Loucy (cell line): Measurements from ENCODE around the gene RABGAP1.

Experiments
- H2AFZ ChIP-seq: fragments of 200-600 bp; sonication (generic); 2 replicates; pipeline ENCODE4 v1.6.0; 2016; ENCODE audit warnings: antibody characterized with exemption, mild to moderate bottlenecking, low read length, moderate library complexity
- H3F3A ChIP-seq: fragments of 200-600 bp; 2 replicates; pipeline ENCODE4 v1.6.0; 2016; ENCODE audit warnings: antibody characterized with exemption, low read depth, mild to moderate bottlenecking
- H3K27me3 ChIP-seq: fragments of 200-600 bp; sonication (generic); 2 replicates; pipeline ENCODE4 v1.6.1; 2014; ENCODE audit warnings: low read length, mild to moderate bottlenecking; ENCODE audit not compliant: insufficient read depth, poor library complexity, severe bottlenecking
- H3K36me3 ChIP-seq: fragments of 200-600 bp; sonication (generic); 2 replicates; pipeline ENCODE4 v1.6.1; 2016; ENCODE audit warnings: low read length; ENCODE audit not compliant: insufficient read depth
- H3K4me1 ChIP-seq: fragments of 200-600 bp; sonication (generic); 2 replicates; pipeline ENCODE4 v1.5.1; 2014; ENCODE audit warnings: low read length, mild to moderate bottlenecking; ENCODE audit not compliant: insufficient read depth, poor library complexity, severe bottlenecking
- H3K4me2 ChIP-seq: fragments of 200-600 bp; sonication (generic); 2 replicates; pipeline ENCODE4 v1.6.0; 2014; ENCODE audit warnings: antibody characterized with exemption, low read length, low read depth, mild to moderate bottlenecking; ENCODE audit not compliant: poor library complexity, severe bottlenecking
- H3K4me3 ChIP-seq: fragments of 200-600 bp; sonication (generic); 2 replicates; pipeline ENCODE4 v1.5.1; 2014; ENCODE audit warnings: low read length, mild to moderate bottlenecking, mixed read lengths; ENCODE audit not compliant: poor library complexity, severe bottlenecking
- H3K79me2 ChIP-seq: fragments of 200-600 bp; sonication (generic); 2 replicates; pipeline ENCODE4 v1.6.1; 2014; ENCODE audit warnings: low read length; ENCODE audit not compliant: insufficient read depth
- H3K9ac ChIP-seq: fragments of 200-600 bp; sonication (generic); 2 replicates; pipeline ENCODE4 v1.6.0; 2014; ENCODE audit warnings: mild to moderate bottlenecking, low read depth, low read length, moderate library complexity; ENCODE audit not compliant: poor library complexity, severe bottlenecking
- H3K9me2 ChIP-seq: fragments of 200-600 bp; sonication (generic); replicated peaks from 2 replicates; pipeline ENCODE4 v1.6.1; 2016; ENCODE audit warnings: low read depth, low read length, mixed read lengths
- H3K9me3 ChIP-seq: fragments of 200-600 bp; sonication (generic); 2 replicates; pipeline ENCODE4 v1.6.1; 2014; ENCODE audit warnings: mild to moderate bottlenecking, antibody characterized with exemption, low read length, low read depth; ENCODE audit not compliant: insufficient read depth
- H4K20me1 ChIP-seq: fragments of 200-600 bp; sonication (generic); 2 replicates; pipeline ENCODE4 v1.6.0; 2014; ENCODE audit warnings: antibody characterized with exemption, low read length, mild to moderate bottlenecking; ENCODE audit not compliant: insufficient read depth, poor library complexity, severe bottlenecking
- EZH2phosphoT487 ChIP-seq: fragments of 200-600 bp; IDR thresholded peaks from 2 replicates; pipeline ENCODE4 v1.6.1; 2018; ENCODE audit warnings: antibody characterized with exemption, mild to moderate bottlenecking, moderate library complexity, borderline replicate concordance
- TF ChIP-seq, protein P1 (sequence below): fragments of 200-600 bp; sonication (generic); conservative IDR thresholded peaks from 2 replicates; pipeline ENCODE4 v1.5.1; 2014; ENCODE audit warnings: mild to moderate bottlenecking, antibody characterized with exemption, low read length

RABGAP1 gene

DNA sequence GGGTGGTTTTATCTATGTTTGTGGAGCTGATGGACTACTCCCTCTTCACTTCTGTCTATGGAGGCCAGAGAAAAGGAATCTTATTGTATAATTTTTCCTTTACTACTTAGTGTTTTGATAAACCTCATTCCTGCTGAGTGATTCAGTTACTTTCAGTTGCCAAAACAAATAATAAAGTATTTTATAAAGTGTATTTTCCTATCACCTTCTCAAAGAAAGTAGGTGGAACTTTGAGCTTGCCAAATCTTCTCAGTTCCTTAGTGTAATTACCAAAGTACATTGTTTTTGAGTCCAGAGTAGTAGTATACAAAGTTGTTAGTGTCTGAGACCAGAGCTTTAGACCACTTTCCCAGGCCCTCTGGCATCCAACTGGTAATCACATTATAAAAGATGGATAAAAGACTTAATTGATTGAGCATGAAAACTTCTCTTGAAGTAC lies 13.5 kb downstream of the RABGAP1 start:
- H3K9ac ChIP-seq: no peak overlapping the region
- H3K9me2 ChIP-seq: no peaks in the 10 kb centered on the region
- H2AFZ ChIP-seq: no peak overlapping the region
- TF ChIP-seq EZH2phosphoT487: no peak
- TF ChIP-seq, protein P1, sequence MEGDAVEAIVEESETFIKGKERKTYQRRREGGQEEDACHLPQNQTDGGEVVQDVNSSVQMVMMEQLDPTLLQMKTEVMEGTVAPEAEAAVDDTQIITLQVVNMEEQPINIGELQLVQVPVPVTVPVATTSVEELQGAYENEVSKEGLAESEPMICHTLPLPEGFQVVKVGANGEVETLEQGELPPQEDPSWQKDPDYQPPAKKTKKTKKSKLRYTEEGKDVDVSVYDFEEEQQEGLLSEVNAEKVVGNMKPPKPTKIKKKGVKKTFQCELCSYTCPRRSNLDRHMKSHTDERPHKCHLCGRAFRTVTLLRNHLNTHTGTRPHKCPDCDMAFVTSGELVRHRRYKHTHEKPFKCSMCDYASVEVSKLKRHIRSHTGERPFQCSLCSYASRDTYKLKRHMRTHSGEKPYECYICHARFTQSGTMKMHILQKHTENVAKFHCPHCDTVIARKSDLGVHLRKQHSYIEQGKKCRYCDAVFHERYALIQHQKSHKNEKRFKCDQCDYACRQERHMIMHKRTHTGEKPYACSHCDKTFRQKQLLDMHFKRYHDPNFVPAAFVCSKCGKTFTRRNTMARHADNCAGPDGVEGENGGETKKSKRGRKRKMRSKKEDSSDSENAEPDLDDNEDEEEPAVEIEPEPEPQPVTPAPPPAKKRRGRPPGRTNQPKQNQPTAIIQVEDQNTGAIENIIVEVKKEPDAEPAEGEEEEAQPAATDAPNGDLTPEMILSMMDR: no peak
- no peaks in the 10 kb centered on the region for H3F3A ChIP-seq
- H3K79me2 ChIP-seq: peaks cover 49% of the 10 kb centered on the region
- H3K4me2 ChIP-seq: no peak overlapping the region
- H3K9me3 ChIP-seq: no peaks in the 10 kb centered on the region
- H4K20me1 ChIP-seq: peaks cover 4% of the 10 kb centered on the region
- no peak overlapping the region for H3K4me3 ChIP-seq
- H3K27me3 ChIP-seq: no peaks in the 10 kb centered on the region
- H3K4me1 ChIP-seq: no peaks in the 10 kb centered on the region
- H3K36me3 ChIP-seq: no peaks in the 10 kb centered on the region

DNA sequence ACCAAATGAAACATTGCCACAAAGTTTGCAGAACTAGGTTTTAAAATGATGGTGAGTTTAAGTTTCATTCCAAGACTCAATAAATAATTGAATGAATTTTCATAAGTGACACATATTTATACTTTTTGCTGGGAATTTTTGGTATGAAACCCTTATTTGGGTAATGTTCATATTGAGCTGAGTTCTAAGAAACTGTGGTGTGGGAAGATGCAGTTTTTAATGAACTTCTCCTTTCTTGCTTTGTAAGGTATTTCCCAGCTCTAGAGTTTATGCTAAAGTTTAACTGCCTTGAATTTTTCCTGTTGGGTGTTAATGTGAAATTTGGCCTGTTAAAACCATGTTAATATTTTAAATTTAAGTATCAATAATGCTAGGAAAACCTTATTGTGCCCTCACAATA lies 15.1 kb downstream of the RABGAP1 start:
- TF ChIP-seq, protein P1: no peak
- TF ChIP-seq EZH2phosphoT487: no peak
- H3K4me3 ChIP-seq: no peak overlapping the region
- H4K20me1 ChIP-seq: peaks cover 4% of the 10 kb centered on the region
- no peaks in the 10 kb centered on the region for H3F3A ChIP-seq
- no peaks in the 10 kb centered on the region; the same call in 1 of the 2 replicates for H3K9me3 ChIP-seq
- no peaks in the 10 kb centered on the region for H3K4me1 ChIP-seq
- peaks cover 14% of the 10 kb centered on the region for H3K36me3 ChIP-seq
- H2AFZ ChIP-seq: no peak overlapping the region
- H3K4me2 ChIP-seq: no peak overlapping the region
- H3K9me2 ChIP-seq: no peaks in the 10 kb centered on the region
- no peaks in the 10 kb centered on the region for H3K27me3 ChIP-seq
- H3K9ac ChIP-seq: no peak overlapping the region
- H3K79me2 ChIP-seq: peaks cover 46% of the 10 kb centered on the region

DNA sequence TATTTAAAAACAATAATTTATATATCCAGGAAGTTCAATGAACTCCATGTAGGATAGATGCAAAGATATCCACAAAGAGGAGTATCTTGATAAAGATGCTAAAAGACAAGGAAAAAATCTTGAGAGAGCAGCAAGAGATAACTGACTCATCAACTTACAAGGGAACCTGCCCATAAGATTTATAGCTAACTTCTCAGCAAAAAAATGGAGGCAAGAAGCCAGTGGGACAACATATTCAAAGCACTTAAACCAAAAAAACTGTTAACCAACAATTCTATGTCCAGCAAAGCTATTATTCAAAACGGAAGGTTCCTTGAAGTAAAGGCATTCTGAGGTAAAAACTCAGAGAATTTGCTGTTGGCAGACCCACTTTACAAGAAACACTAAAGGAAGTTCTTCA lies 20.3 kb downstream of the RABGAP1 start:
- Histone ChIP-seq H3K27me3 (no peaks in the 10 kb centered on the region), H3K4me1 (no peaks in the 10 kb centered on the region), H2AFZ (no peak overlapping the region), H3K36me3 (peaks cover 17% of the 10 kb centered on the region), H3K79me2 (peaks cover under 1% of the 10 kb centered on the region; the same call in 1 of the 2 replicates), H3K9ac (no peak overlapping the region), H3K9me3 (no peaks in the 10 kb centered on the region; the same call in 1 of the 2 replicates), H3F3A (no peaks in the 10 kb centered on the region), H3K4me2 (no peak overlapping the region), H3K4me3 (no peak overlapping the region), H4K20me1 (no peaks in the 10 kb centered on the region), H3K9me2 (no peaks in the 10 kb centered on the region)
- TF ChIP-seq, protein P1: no peak
- TF ChIP-seq EZH2phosphoT487: no peak
